ENCODE data around the gene VARS1.

GRCh38 chr6:31771992-31772358, 23.6 kb downstream of the VARS1 start:
- TF ChIP-seq, protein P1, sequence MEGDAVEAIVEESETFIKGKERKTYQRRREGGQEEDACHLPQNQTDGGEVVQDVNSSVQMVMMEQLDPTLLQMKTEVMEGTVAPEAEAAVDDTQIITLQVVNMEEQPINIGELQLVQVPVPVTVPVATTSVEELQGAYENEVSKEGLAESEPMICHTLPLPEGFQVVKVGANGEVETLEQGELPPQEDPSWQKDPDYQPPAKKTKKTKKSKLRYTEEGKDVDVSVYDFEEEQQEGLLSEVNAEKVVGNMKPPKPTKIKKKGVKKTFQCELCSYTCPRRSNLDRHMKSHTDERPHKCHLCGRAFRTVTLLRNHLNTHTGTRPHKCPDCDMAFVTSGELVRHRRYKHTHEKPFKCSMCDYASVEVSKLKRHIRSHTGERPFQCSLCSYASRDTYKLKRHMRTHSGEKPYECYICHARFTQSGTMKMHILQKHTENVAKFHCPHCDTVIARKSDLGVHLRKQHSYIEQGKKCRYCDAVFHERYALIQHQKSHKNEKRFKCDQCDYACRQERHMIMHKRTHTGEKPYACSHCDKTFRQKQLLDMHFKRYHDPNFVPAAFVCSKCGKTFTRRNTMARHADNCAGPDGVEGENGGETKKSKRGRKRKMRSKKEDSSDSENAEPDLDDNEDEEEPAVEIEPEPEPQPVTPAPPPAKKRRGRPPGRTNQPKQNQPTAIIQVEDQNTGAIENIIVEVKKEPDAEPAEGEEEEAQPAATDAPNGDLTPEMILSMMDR (conservative IDR thresholded peaks at IDR 0.05): no peak
- TF ChIP-seq EZH2 (IDR thresholded peaks at IDR 0.05; ENCODE audit: low read depth): no peak
